HG03280 (cell line): ENCODE results near the gene CLINT1.

Experiments used
- ATAC-seq: cut with Tn5 transposase; IDR thresholded peaks from one replicate; pipeline ENCODE4 v1.9.1; 2021; ENCODE audit warnings: mild to moderate bottlenecking, moderate library complexity; ENCODE audit not compliant: unreplicated experiment

CLINT1 gene

DNA sequence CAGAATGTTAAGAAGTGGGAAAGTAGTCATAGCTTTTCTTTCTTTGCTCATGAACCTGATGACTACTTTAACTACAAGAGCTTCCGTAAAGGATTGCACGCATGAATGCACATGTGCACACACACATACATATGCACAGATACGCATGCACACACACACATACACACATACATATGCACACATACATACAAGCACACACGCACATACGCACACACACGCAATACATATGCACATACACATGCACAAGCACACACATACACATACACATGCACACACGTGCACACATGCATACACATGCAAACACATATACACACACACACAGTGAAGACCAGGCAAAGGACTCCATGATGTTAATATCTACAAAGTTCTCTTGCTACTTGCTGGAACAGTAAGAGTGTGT lies 92.5 kb downstream of the CLINT1 start:
- no peak for ATAC-seq

DNA sequence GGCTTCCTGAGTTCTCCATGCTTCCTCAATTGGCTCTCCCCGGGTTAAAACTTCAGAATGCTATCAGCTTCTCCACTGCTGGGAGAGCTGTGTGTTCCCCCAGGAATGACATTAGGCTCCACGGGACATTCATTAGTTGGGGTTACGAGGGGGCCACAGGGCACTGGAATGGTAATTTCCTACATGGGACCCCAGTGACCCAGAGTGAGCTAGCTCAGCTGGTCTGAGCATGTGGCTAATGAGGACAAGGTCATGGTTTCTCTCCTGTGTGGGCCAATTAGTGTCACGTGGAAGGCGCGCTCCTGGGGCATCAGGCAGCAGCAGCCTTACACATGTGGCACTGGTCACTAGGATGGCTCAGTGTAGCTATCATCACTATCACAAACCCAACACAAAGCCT lies 94.4 kb downstream of the CLINT1 start:
- ATAC-seq = no peak

DNA sequence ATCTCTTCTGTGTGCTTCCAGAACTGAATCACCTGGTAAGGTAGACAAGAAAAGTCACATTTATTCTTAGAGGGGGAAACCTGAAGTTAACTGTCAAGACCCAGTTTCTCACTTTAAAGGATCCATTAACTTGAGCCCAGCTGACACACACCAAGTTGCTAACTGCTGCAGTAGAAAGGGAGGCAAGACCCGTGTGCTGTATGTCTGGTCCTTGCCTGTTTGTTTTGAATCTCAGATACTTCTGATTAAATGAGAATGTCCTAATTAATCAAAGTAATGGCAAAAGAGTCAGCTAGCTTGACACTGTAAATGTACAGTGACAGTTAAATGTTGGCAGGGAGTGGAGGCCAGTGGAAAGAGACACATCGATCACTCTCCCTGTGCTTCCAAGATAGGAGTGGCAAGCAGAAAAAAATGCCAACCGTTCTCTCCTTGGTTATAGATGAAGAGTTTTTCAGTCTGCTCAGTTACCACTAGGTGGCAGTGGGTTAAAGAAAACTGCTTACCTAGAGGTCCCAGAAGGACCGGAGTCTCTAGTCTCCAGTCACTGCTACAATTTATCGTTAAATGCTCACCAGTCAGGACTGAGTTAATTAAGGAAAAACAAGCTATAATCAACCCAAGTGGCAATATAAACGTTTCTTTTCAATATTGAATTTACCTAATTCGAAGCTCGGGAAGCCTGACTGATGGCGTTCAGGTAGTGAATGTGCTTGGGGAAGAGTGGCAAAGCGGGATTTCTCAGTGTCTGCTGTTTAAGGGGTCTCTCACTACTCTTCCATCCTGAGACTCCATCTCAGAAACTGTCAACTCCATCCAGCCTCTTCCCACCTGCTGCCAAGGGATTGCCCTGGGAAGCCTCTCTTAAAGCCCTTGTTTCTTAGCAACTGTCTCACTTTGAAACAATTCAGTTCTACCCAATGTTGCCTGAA lies 97.0 kb downstream of the CLINT1 start:
- ATAC-seq = peak; percentile 88

DNA sequence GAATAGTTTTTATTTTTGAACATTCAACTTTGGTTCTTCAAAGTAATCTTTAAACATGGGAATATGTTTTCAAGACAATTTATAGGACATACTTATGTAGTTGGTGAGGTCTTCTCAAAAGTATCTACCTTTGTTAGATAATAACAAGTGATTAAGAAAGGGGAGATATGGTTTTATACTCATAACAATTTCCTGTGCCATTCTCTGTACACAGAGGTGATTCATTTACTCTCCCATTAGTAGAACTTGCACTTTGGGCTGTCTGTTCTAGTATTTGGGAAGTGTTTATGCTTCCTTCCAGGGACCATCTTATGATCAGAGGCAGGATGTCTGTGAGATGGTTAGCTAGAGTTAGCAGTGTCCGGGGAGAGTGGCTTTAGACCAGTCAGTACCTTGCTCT lies 100.2 kb downstream of the CLINT1 start:
- ATAC-seq = no peak

DNA sequence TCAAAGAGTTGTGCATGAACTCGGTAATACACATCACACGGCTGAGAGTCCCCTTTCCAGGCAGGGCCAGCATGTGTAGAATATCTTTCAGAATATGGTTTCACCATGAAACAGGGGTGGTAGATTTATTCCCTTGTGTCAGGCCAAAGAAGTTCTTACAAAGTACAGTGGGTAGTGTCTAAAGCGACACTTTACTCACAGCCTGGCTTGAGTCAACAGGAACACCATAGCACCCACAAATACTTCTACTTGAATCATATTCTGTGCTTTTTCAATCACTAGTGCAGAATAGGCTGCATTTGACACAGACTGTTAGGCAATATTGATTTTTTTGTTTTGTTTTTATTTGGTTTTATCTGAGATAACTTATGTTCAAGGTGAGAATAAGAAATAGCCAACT lies 102.8 kb downstream of the CLINT1 start:
- no peak for ATAC-seq

DNA sequence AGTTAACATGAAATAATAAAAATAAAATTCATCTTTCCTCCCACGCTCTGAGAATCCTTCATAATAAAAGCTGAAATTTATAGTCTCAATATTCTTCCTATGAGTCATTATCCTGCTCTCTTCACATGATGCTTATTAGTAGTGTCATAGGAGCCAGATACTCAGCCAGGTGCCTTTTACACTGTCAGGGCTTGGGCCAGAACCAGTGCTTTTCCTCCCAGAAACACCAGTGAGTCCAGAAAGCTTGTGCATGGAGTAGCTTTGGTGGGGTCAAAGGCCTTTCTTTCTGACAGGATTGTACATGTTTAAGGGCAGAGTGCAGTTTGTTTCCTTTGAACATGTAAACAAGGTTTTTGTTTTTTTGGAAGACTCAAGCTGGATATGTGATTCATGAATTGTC lies 108.6 kb downstream of the CLINT1 start:
- ATAC-seq = no peak

DNA sequence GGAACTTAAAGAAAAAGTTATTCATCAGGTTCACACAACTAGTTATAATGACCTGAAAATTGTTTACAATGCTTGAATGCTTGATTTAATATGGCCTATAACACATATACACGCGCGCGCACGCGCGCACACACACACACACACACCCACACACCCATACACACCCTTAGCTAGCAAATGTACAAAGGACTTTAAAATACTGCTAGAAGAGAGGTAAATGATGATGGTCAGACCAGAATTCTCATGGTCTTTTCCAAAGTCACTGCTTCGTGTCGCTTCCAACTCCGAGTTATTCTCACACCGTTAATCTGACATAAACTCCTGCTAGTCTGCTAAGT lies 109.5 kb downstream of the CLINT1 start:
- no peak for ATAC-seq

DNA sequence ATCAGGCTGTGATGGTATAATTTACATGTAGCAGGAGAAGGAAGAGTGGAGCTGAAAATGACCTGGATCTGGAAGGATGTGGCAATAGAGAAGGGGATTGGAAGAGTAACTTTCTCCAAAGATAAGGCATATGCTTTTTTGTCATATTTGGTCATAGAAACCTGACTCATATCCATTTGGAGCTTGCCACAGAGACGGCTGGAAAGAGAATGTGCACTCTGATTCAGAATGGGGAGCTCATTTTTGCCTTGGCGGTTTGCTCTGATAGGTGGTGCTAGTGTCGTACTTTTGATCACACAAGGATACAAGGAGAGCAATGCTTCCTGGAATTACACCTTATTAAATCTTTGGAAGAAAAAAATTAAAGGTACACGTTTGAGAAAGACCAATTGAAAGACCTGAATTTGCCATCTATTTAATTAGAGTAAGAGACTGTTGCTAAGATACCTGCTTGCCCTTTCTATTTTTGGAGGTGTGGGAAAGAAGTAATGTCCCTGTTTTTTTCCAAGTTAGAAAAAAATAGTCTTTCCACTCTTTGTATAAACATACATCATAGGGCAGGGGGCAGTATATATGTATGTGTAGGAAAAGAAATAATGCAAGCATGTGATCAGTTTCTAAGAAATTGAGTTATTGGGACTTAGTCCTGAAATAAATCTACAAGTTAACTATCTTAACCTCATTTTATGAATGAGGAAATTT lies 110.0 kb downstream of the CLINT1 start:
- ATAC-seq = no peak

DNA sequence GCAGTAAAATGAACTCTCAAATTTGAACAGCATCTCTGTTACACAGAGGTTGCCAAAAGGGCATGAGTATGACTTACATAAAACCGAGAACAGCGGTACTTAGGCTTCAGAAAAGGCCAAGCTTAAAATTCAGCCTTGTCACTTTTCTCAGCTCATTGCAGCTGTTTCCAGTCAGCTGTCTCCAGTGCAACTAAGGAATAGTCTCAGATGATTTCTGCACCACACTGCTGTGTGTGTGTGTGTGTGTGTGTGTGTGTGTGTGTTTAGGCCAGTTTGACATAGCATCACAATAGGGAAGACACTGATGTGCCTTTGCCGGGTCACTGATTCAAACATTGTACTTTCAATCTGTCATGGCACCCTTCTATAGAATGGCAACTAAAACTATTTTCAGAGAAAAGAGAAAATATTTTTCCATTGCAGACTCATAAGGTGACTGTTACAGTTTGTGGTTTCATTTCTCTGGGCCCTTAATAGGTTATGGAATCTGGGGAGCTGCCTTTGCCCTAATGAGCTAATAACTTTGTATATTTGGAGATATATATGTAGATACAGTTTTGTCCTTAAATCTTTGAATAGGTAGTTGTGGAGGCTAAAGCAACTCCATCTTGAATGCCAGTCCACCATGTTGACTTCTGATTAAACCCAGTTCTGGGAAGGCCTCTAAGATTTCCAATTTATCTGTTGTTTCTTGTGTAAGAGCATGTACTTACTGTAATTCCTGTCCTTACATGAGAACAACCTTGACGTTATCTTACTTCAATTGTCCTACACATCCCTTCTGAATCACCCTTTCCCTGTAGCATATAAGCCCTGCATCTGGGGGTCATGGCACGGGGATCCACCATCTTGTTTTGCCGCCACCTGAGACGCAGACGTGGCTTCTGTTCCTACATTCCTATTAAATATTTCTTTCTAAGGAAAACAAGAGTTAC lies 110.9 kb downstream of the CLINT1 start:
- ATAC-seq = no peak

DNA sequence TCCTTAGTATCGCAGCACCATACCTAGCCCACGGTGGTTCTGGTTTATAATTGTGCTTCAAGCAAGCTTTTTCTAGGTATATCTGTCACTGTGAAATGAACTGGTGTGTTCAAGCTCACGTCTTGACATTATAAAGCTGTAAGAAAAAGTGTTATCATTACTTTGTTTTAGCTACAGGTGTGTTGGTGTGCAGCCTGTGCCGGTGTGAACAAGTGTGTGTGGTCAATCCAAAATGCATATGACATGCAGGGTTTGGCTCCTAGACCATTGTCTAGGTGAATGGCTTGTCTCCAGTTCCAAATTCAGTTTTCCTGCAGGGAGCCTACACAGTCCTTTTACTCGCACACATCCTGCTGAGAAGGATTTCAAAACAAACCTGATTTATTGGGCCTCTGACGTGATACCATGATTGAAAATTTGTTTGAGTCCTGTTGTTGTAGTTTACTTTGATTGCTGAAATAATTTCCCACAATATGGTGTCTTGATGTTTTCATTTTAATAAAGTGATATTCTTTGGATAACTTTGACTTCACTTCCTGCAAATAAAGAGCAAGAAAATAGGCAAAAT lies 111.7 kb downstream of the CLINT1 start:
- no peak for ATAC-seq

DNA sequence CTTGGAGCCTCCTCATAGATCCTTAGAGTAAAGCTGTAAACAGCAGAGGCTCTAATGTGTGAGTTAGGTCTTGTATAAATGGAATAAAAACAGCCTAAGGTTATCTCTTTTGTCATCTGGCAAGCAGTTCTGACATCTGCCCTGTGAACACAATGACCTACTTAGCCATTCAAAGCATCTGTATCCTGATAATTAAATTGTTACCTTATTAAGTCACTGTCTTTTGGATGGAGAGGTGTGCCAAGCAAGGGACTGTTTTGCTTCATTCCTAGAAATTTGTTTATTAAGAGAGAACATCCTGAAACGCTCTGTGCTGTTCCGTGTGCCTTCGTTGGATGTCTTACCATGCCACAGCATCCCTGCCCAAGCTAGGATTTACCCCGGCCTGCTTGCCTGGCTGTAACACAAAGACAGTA lies 113.9 kb downstream of the CLINT1 start:
- ATAC-seq = no peak

DNA sequence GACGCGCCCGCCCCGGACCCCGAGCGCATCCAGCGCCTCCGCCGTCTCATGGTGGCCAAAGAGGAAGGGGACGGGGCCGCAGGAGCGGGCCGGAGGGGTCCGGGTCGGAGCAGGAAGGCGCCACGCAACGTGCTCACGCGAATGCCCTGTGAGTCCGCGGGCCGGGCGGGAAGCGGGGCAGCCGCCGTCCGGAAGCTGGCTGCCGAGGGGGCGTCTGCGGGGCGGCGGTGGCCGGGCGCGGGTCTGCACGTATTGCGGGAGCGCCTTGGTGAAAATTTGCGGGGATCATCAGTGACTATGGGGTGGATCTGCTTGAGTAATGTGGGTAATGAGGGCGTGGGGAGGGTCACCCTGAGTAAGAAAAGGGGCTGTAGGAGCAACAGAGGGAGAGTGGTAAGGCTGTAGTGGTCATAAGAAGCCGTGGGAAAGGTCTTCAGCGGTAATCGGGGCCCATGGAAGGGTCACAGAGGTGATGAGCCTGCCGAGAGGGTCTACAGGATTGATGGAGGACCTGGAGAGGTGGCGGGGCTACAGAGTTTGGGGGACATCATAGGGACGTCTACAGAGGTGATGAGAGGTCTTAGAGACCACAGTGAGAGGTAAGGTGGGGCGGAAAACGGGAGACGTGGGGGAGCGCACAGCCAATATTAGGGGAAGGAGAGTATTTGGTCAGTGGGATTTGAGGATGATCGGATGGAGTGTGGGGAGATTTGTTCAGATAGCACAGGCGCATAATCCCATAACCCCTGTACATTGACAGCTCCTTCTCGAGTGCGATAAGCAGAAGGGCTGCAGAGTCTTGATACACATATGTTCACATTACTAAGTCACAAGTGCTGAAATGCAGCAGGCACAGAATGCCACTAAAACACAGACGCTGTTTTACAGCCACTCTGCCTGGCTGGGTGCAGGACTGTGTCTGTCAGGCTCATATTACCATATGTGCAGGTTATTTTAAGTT lies 114.6 kb downstream of the CLINT1 start:
- peak; percentile 35 for ATAC-seq

DNA sequence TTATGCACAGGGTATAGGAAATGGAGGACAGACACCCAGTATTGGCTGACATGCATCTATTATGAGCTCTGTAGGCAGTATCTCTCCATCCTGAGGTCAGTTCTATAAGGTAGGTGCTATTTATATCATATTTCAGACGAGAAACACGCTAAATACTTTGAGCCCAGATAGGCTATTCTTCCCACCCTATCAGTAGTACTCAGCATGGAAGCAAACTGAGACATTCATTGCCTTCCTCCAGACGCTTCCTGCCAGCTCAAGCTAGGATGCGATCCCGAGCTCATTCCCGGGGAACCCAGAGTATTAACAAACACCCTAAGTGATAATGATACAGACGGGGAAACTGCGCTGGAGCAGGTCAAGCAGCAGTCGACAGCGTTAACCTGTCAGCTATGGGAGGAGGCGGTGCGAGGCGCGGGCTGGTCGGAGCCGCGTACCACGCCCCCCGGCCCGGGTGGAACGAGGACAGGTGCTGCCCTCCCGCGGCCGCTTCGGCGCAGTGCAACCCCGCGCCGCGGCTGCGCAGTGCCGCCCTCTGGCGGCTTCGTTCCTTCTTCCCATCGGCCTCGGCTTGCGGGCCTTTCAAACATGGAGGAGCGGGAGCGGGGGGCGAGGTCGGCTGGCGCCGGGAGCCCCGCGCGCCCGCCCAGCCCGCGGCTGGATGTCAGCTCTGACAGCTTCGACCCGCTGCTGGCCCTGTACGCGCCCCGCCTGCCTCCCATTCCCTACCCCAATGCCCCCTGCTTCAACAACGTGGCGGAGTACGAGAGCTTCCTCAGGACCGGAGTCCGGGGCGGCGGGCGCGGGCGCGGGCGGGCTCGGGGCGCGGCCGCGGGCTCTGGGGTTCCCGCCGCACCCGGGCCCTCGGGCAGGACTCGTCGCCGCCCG lies 115.5 kb downstream of the CLINT1 start, which contains the start of gene LSM11:
TSS of gene LSM11 (plus strand) at position 550 of the 888 bp plus-strand sequence. CDS start at position 589, 39 bp downstream.
- ATAC-seq = peak; percentile 95

DNA sequence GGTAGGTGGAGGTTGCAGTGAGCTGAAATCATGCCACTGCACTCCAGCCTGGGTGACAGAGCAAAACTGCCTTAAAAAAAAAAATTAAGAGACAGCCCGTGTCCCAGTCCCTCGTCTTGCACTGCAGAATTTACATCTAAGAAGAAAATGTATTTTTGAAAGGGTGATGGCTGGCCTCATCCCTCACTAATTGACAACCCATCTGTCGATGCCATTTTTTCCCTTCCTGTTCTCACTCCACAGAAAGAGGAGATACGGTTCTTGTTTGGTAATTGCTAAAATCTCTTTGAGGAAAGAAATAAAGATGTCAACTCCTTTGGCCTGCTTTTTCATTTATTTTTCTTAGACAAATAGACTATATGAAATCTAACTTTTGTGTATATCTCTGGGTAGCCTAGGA lies 117.8 kb downstream of the CLINT1 start:
- no peak for ATAC-seq

DNA sequence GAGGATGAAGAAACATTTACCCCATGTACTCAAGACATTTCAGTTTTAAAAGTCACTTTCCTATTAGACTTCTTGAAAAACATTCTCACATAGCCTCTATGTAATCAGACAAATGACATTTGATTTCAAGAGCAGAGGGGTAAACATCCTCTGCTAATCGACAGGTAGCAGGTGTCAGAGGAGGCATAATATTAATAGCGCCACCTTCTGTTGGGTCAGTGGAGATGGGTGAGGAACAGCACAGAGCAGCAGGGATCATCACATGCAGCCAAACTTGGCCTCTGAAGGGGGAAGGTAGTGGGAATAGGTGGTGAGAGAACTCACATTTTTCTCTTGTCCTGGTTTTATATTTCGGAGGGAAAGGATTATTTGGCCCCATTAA lies 118.7 kb downstream of the CLINT1 start:
- ATAC-seq = no peak

DNA sequence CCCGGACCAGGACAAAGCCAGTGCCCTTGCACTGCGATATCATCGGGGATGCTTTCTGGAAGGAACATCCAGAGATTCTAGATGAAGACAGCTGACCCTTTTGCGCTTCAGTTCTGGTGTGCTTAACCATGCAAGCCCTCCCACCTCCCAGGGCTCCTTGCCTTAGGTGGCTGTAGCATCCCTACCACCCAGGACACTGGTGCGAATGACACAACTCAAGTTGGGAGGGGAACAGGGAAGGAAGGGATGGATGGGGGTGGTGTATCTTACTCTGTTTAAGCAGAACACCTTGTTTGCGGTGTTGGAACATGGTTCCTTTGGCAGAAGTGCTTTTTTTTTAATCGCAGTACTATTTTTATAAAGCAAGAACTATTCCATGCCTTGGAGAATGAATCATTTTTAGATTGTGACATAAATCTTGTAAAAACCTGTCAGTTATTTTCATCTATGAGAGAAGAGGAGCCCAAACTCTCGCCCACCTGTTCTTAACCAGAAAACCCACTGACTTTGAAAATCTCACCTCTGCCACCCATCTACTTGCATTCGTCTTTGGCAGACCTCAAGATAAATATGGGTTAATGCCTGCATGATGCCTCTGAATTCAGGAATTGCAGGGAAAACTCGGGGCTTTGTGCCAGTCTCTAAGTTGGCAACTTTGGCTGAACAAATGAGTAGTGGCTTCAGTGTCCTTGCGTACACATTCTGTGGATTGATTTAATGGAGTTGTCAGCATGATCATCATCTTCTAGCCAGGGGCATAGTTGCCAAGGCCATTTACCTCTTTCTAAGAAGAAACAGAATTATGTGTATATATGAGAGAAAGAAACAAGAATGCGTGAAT lies 119.3 kb downstream of the CLINT1 start:
- ATAC-seq = no peak

DNA sequence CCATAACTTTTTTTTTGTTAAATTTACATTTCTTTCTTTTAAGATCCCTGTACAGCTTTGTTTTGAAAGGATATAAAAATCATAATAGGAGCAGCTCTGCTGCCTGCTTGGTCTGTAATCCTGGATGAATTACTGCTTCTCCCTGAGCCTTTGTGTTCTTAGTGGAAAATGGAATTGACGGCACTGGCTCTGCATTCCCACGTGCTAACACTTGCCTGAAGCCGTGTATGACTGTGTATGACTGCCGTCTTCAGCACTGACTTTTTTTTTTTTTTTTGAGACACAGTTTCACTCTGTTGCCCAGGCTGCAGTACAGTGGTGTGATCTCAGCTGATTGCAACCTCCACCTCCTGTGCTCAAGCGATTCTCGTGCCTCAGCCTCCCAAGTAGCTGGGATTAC lies 123.0 kb downstream of the CLINT1 start:
- ATAC-seq = no peak
